A549 treated with AZD9567 at 1 μM for 4 hours (cell line): ENCODE data around the gene EIF3D. TPM values are rescaled to one million over a fixed set of nuclear protein-coding genes. Genes with fewer than 3 reads are reported as not detected.

Experiments
- total RNA-seq: library from RNA; stranded (reverse); fragments of 200-300 nt; extraction: Qiagen RNA extraction; gene quantifications from 5 replicates; pipeline ENCODE4 v1.2.3, GENCODE V29; 2022; ENCODE audit not compliant: insufficient read depth

The EIF3D gene
- total RNA-seq: 153 to 210 TPM (median 158 TPM) in 5 replicates

GRCh38 chr22:36528795-36529751 lies at the start of gene EIF3D:
EIF3D (minus strand) TSS chr22:36529166; CDS start chr22:36526121, 3,045 bp downstream.

GRCh38 chr22:36506637-36507517 lies 22.1 kb downstream of the EIF3D start, which contains the start of gene FOXRED2:
FOXRED2 (minus strand) TSS chr22:36507040; CDS start chr22:36506422, 618 bp downstream.

GRCh38 chr22:36481393-36482168 lies 47.4 kb downstream of the EIF3D start, which contains the start of gene TXN2:
TXN2 (minus strand) TSS chr22:36481640; CDS start chr22:36480837, 803 bp downstream.

Other genes starting within 250 kb of the EIF3D start
- 155 to 164 TPM (median 157 TPM) in 5 replicates for gene MYH9, start 141.2 kb downstream of the EIF3D start, total RNA-seq
- 47.3 to 73.3 TPM (median 67.9 TPM) in 5 replicates for gene TXN2, start 47.5 kb downstream of the EIF3D start, total RNA-seq
- 15.3 to 18.1 TPM (median 15.6 TPM) in 5 replicates for gene FOXRED2, start 22.1 kb downstream of the EIF3D start, total RNA-seq
- not detected in 5 replicates for gene CACNG2, start 174.6 kb upstream of the EIF3D start, total RNA-seq
- gene IFT27, start 247.0 kb upstream of the EIF3D start, total RNA-seq: 2.5 to 21.2 TPM (median 20.7 TPM) in 5 replicates